NB4 (cell line): Measurements from ENCODE around the gene ASB12.
"Not testable (repeated sequence)": the region's sequence is repeated elsewhere in the genome, so short reads cannot be mapped to it uniquely, and the experiment has no call there.

Experiments used
- DNase-seq: peaks from one replicate; pipeline ENCODE4 v3.0.0; 2010; ENCODE audit warnings: low read depth
- H3K4me3 ChIP-seq: one replicate; pipeline ENCODE4 v1.5.1; 2011; ENCODE audit warnings: mild to moderate bottlenecking, low read depth, low read length, moderate library complexity
- MYC ChIP-seq: IDR thresholded peaks from 2 replicates; pipeline ENCODE4 v1.6.1; 2011; ENCODE audit warnings: low read depth, low read length
- POLR2A ChIP-seq: IDR thresholded peaks from 2 replicates; pipeline ENCODE4 v1.6.1; 2011; ENCODE audit warnings: mild to moderate bottlenecking; ENCODE audit not compliant: insufficient read length; ENCODE audit errors: extremely low read depth
- TF ChIP-seq, protein P1 (sequence below): IDR thresholded peaks from one replicate; pipeline ENCODE4 v1.5.1; 2012; ENCODE audit warnings: low read depth, low read length
- TF ChIP-seq, protein P2 (sequence below): IDR thresholded peaks from 2 replicates; pipeline ENCODE4 v1.6.1; 2011; ENCODE audit warnings: low read depth, low read length

The ASB12 gene, protein sequence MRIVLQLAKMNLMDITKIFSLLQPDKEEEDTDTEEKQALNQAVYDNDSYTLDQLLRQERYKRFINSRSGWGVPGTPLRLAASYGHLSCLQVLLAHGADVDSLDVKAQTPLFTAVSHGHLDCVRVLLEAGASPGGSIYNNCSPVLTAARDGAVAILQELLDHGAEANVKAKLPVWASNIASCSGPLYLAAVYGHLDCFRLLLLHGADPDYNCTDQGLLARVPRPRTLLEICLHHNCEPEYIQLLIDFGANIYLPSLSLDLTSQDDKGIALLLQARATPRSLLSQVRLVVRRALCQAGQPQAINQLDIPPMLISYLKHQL

DNA sequence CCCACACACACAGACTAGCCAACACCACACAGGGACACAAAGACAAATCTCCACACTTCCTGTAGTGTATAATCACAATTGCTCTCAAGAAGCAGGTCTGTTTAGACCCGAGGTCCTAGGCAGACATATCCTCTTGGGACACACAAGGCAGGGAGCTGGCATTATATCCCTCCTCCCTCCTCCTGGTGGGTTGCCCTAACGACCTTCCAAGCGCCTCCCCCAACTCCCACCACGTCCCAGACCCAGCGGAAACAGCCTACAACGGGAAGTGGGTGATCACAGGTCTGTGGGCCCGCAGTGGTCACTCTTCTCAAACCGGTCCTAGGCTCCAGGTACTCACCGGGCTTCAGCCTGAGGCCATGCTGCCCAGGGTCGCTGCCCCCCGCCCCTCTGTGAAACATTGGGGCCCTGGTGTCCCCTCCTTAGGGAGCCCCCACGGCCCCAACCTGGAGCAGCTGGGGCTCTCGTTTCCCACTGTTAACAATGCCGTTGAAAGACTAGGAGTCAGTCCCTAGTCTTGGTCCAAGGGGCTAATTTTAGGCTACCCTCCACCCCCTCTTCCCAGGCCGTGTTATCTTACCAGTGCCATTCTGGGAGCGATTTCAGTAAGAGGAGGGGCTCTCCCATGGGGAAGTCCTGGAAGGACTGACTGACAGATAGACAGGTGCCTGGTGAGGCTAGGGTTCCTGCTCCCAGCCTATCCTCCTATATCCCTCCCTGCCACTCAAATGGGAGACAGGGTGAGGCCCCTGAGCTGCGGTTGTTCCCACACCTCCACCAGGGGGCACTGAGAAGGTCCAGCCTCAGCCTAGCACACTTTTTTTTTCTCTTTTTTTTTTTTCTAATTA, at the start of gene ASB12:
Gene ASB12, minus strand, starts transcription at position 485 of the 848 bp plus-strand sequence. CDS start 4,957 bp downstream, outside the sequence.
- no peak for DNase-seq
- no peak within 1 kb of the TSS for H3K4me3 ChIP-seq
- TF ChIP-seq MYC, result no peak
- TF ChIP-seq, protein P1, sequence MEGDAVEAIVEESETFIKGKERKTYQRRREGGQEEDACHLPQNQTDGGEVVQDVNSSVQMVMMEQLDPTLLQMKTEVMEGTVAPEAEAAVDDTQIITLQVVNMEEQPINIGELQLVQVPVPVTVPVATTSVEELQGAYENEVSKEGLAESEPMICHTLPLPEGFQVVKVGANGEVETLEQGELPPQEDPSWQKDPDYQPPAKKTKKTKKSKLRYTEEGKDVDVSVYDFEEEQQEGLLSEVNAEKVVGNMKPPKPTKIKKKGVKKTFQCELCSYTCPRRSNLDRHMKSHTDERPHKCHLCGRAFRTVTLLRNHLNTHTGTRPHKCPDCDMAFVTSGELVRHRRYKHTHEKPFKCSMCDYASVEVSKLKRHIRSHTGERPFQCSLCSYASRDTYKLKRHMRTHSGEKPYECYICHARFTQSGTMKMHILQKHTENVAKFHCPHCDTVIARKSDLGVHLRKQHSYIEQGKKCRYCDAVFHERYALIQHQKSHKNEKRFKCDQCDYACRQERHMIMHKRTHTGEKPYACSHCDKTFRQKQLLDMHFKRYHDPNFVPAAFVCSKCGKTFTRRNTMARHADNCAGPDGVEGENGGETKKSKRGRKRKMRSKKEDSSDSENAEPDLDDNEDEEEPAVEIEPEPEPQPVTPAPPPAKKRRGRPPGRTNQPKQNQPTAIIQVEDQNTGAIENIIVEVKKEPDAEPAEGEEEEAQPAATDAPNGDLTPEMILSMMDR, result no peak
- TF ChIP-seq POLR2A, result no peak
- TF ChIP-seq, protein P2, sequence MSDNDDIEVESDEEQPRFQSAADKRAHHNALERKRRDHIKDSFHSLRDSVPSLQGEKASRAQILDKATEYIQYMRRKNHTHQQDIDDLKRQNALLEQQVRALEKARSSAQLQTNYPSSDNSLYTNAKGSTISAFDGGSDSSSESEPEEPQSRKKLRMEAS, result no peak

DNA sequence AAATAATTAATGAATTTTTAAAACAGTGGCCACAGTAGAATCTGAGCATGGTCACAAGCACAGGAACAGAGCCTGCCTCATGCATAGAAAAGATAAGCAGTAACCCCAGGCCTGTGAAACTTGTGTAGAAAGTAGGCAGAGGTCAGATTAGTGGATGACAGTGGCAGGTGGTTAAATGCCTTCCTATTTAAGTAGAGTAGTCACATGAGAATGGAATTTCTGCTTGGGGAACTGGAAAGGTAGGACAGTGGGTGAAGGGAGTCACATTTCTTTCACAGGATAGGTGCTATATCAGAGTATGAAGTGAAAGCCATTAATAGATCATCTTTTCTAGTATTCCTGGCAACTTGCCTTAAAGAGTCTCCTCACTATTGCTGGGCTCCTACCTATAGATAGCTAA, 34.9 kb upstream of the ASB12 start:
- DNase-seq, result no peak
- H3K4me3 ChIP-seq, result no peak overlapping the region
- TF ChIP-seq MYC (no peak), POLR2A (no peak)
- TF ChIP-seq, protein P1, result no peak
- TF ChIP-seq, protein P2, result no peak

DNA sequence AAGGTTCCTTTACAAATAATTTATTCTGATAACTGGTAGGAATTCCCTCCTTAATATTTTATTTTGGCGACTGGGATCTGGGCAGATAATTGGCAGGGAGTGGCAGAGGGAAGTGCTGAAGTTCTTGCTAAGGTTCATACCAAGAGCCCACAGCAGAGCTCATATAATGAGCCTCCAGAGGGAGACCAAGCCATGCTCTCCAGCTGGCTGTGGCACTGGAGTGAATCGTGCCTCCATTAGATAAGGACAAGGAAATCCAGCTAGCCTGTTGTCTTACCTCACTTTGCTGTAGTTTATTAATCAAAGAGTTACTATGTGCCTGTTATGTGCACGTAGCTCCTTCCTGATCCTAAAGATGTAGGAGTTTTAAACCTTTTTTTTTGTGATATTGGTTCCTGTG, 1.3 kb downstream of the ASB12 start:
- DNase-seq, result peak; percentile 12
- H3K4me3 ChIP-seq, result no peak overlapping the region
- TF ChIP-seq, protein P1, result peak; percentile 8
- TF ChIP-seq POLR2A, result no peak

DNA sequence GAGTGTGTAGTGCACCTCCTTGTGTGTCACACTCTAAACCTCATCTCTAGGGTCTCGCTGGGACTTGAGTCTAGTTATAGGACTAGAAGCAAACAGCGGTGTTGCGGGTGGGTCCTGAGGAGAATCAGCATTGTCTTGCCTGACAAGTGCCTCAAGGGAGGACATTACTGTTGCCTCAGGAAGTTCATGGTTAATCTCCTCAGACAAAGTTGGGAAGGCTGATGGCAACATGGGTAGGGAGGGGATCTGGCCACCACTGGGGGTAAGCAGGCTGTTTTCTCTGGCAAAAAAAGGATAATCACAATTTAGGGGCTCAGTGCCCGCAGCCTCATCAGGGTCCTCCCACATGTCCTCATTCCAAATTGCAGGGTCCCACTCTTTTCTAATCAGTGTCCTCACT, 12.4 kb downstream of the ASB12 start:
- DNase-seq, result no peak
- no peak overlapping the region for H3K4me3 ChIP-seq
- TF ChIP-seq MYC (no peak), POLR2A (no peak)
- TF ChIP-seq, protein P1, result no peak
- TF ChIP-seq, protein P2, result no peak

DNA sequence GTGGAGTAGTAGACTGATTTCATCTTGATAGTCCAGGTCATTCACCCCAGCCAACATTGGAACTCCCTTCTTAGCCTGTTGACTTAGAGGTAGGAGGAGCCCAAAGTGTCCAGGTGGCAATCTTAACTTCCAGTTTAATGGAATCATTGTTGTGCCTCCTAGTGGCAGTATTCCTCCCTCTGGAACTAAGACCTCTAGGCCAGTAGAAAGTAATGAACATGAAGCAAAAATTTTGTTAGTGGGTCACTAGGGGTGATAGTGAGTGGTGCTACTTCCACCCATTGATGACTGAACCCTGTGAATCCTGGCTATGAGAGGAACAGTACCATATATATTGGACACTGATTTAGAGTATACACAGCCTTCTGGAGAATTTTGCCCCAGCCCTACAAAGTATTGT, 16.4 kb downstream of the ASB12 start:
- H3K4me3 ChIP-seq, DNase-seq: not testable (repeated sequence)

DNA sequence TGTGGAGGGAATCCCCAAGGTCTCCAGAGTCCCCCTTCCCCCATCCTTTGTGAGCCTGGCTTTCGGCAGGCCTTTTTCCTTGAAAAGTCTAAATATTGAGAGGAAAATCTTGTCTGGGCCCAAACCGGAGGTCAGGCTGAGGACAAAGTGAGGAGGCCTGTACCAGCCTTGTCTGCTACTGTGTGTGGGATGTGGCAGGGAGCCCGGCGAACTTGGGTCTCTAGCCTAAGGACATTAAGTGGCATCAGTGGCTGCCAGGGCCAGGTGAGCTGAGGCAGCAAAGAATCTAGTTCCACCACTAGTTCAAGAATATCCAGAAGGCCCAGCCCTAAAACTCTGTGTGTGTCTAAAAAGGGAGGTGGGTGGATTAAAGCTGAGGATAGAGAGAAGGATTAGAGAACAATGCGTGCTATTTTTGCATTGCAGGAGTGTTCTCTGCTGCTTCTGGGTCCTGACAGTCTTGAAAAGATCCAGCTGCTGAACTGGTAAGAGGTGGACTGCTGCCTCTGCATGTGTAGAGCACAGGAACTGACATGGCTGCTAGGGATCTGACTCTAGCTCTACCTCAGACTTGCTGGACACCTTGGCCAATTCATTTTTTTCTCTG, 23.7 kb downstream of the ASB12 start:
- peak; percentile 3 for DNase-seq
- peak overlapping the region; percentile 66 for H3K4me3 ChIP-seq
- TF ChIP-seq, protein P2, result no peak
- no peak for TF ChIP-seq POLR2A
